ENCODE measurements around the gene RPAIN. TPM values are rescaled to one million over a fixed set of nuclear protein-coding genes. Genes with fewer than 3 reads are reported as not detected.

RPAIN gene
- total and polyA plus RNA-seq, 2 of the 13 experiments (the other 11 are each of a cell fraction or from before 2014, with no cell fraction given), result 42.1 to 58.5 TPM

GRCh38 chr17:5370411-5370810 is 49.6 kb upstream of the RPAIN start:
- BruUV-seq (replicated peaks), result no TSS peak
- ATAC-seq (no peak), DNase-seq (ENCODE audit: low spot score) (no peak), FAIRE-seq (no peak)
- H3K9me3 ChIP-seq (ENCODE audit: low read length), result no peaks in the 10 kb centered on the region
- no peak overlapping the region for H3K4me2 ChIP-seq (ENCODE audit: low read depth, low read length)
- H3K4me3 ChIP-seq (replicated peaks in 1 of 3; ENCODE audit: insufficient read depth in 1 of 3, low read depth in 2 of 3, low read length in 3 of 3), result no peak overlapping the region
- TF ChIP-seq KDM5A (IDR thresholded peaks at IDR 0.05; ENCODE audit: borderline replicate concordance, low read length) (no peak), TRIM22 (IDR thresholded peaks at IDR 0.05) (no peak), MEF2D (CRISPR knock-in tag; IDR thresholded peaks at IDR 0.05) (no peak), SRSF4 (IDR thresholded peaks at IDR 0.05; ENCODE audit: low read depth, low read length, poor library complexity, severe bottlenecking) (no peak), GMEB2 (CRISPR knock-in tag; IDR thresholded peaks at IDR 0.05; ENCODE audit: low read depth) (no peak), RBAK (CRISPR knock-in tag; IDR thresholded peaks at IDR 0.05) (no peak), SMAD3 (CRISPR knock-in tag; IDR thresholded peaks at IDR 0.05) (no peak), SP4 (CRISPR knock-in tag; IDR thresholded peaks at IDR 0.05) (no peak), RARA (CRISPR knock-in tag; IDR thresholded peaks at IDR 0.05) (no peak), ZBTB1 (CRISPR knock-in tag; IDR thresholded peaks at IDR 0.05; ENCODE audit: borderline replicate concordance) (no peak), CHD2 (IDR thresholded peaks at IDR 0.05; ENCODE audit: low read depth, low read length) (no peak)
- no peaks in the 10 kb centered on the region for H4K20me1 ChIP-seq (ENCODE audit: insufficient read depth, low read length)
- H3K27me3 ChIP-seq (ENCODE audit: control insufficient read depth in 1 of 2, insufficient read depth in 2 of 2, low read length in 2 of 2), result no peaks in the 10 kb centered on the region
- in situ Hi-C loops (cut with HindIII; ENCODE audit: extremely low pct_ligation_motif_present, low pct_unique_long_range_greater_than_20kb), result no loop called here
- no peak overlapping the region for H3K27ac ChIP-seq (ENCODE audit: extremely low read length, insufficient read depth, low read length)
- POLR2A ChIA-PET, result no interaction called here
- H2AFZ ChIP-seq (ENCODE audit: low read length), result no peak overlapping the region
- intact Hi-C loops (cut with micrococcal nuclease; ENCODE audit: unreplicated experiment), result no loop called here
- no peaks in the 10 kb centered on the region for H3K79me2 ChIP-seq (ENCODE audit: insufficient read depth, low read length)
- CTCF ChIA-PET (ENCODE audit: low intra/inter-chr PET ratio, low total read pairs), result no interaction called here
- no peaks in the 10 kb centered on the region for H3K4me1 ChIP-seq (ENCODE audit: insufficient read depth, low read length)
- WGBS (ENCODE audit: low lambda C conversion rate), result 94% methylated on average over 4 of the region's 4 CpGs
- H3K36me3 ChIP-seq (replicated peaks in 1 of 2; ENCODE audit: control insufficient read depth in 1 of 2, insufficient read depth in 2 of 2, low read length in 2 of 2), result peaks cover 4 to 45% of the 10 kb centered on the region in 2 experiments; a peak in 4 of 5 replicates
- no peak overlapping the region for H3K9ac ChIP-seq (ENCODE audit: insufficient read depth, low read depth, low read length)
